ENCODE data around the gene LNX1. TPM values are rescaled to one million over a fixed set of nuclear protein-coding genes. Genes with fewer than 3 reads are reported as not detected.

LNX1 gene
- 1.0 and 1.8 TPM in 2 replicates for total RNA-seq

DNA sequence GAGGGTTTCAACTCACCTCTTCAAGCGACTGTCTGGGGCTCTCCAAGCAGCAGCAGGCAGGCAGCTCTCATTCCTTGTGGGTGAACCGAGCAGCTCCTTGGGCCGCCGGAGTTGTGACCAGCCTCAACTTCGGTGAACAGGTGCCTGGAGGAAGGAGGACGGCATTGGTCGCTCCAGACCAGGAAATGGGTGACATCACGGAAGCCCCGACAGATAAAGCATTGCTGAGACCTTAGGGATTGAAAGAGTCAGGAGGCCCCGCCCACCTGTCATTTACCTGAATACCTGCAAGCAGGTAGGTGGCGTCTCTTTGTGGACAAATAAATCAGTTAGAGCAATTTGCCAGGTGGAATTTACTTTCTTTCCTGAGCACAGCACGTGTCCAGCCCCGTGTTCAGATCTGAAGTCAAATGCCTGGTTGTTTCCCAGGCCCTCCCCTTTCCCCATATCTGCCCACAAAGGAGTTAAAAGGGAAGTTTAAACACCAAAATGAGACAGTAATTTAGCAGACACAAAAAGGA is at the start of gene LNX1:
LNX1 (minus strand) TSS at position 115 of the 521 bp plus-strand sequence. CDS start 17,484 bp downstream, outside the sequence.

Other genes with a start within 250 kb of the LNX1 start
- 19.5 and 21.5 TPM in 2 replicates for gene SCFD2, start 225.4 kb downstream of the LNX1 start, total RNA-seq
- gene FIP1L1, start 213.8 kb downstream of the LNX1 start, total RNA-seq, result 48.9 and 50.0 TPM in 2 replicates